HG03342 (cell line): Measurements from ENCODE around the gene RNF168.
"Not testable (repeated sequence)": the region's sequence is repeated elsewhere in the genome, so short reads cannot be mapped to it uniquely, and the experiment has no call there.

Source experiments
- ATAC-seq: cut with Tn5 transposase; IDR thresholded peaks from one replicate; pipeline ENCODE4 v1.9.1; 2021; ENCODE audit warnings: mild to moderate bottlenecking, moderate library complexity; ENCODE audit not compliant: unreplicated experiment

RNF168 gene

GRCh38 chr3:196503196-196504076, at the start of gene RNF168:
Gene RNF168 (minus strand): TSS chr3:196503768. CDS start chr3:196503173, 595 bp downstream.
- peak; percentile 77 for ATAC-seq

- no peak for ATAC-seq
Measured at GRCh38 chr3:196552253-196552652, 48.7 kb upstream of the RNF168 start.

- ATAC-seq = not testable (repeated sequence)
Measured at GRCh38 chr3:196550172-196550571, 46.6 kb upstream of the RNF168 start.

GRCh38 chr3:196549312-196549711, 45.7 kb upstream of the RNF168 start:
- ATAC-seq = not testable (repeated sequence)

GRCh38 chr3:196547067-196547466, 43.5 kb upstream of the RNF168 start:
- ATAC-seq = no peak

GRCh38 chr3:196546537-196546936, 43.0 kb upstream of the RNF168 start:
- no peak for ATAC-seq

GRCh38 chr3:196544491-196544992, 41.0 kb upstream of the RNF168 start:
- no peak for ATAC-seq

- ATAC-seq = no peak
Measured at GRCh38 chr3:196541684-196542445, 38.3 kb upstream of the RNF168 start.

- no peak for ATAC-seq
Measured at GRCh38 chr3:196537319-196537984, 33.9 kb upstream of the RNF168 start.

GRCh38 chr3:196533260-196533681, 29.7 kb upstream of the RNF168 start:
- ATAC-seq = no peak

GRCh38 chr3:196531418-196531817, 27.9 kb upstream of the RNF168 start:
- no peak for ATAC-seq

- peak; percentile 72 for ATAC-seq
Measured at GRCh38 chr3:196528639-196529233, 25.2 kb upstream of the RNF168 start.

- no peak for ATAC-seq
Measured at GRCh38 chr3:196525141-196525540, 21.6 kb upstream of the RNF168 start.

- ATAC-seq = no peak
Measured at GRCh38 chr3:196524527-196524926, 21.0 kb upstream of the RNF168 start.

GRCh38 chr3:196523841-196524240, 20.3 kb upstream of the RNF168 start:
- no peak for ATAC-seq

GRCh38 chr3:196521291-196521690, 17.7 kb upstream of the RNF168 start:
- ATAC-seq = not testable (repeated sequence)

GRCh38 chr3:196519718-196520082, 16.1 kb upstream of the RNF168 start:
- no peak for ATAC-seq

GRCh38 chr3:196518966-196519717, 15.6 kb upstream of the RNF168 start:
- ATAC-seq = no peak

GRCh38 chr3:196517919-196518318, 14.4 kb upstream of the RNF168 start:
- ATAC-seq = no peak

- ATAC-seq = no peak
Measured at GRCh38 chr3:196517162-196517800, 13.7 kb upstream of the RNF168 start.
